Left ventricle myocardium inferior (tissue), 1 donor: ENCODE results near the gene RSRC1. TPM values are rescaled to one million over a fixed set of nuclear protein-coding genes. Genes with fewer than 3 reads are reported as not detected.
"Not testable (repeated sequence)": the region's sequence is repeated elsewhere in the genome, so short reads cannot be mapped to it uniquely, and the experiment has no call there.

Source experiments
- DNase-seq: peaks from one replicate; pipeline ENCODE4 v3.0.0-alpha.2; 2020
- H3K27ac ChIP-seq: fragments of 200-600 bp; replicated peaks from 2 replicates; pipeline ENCODE4 v1.8.0; 2021
- H3K27me3 ChIP-seq: fragments of 200-600 bp; 2 replicates; pipeline ENCODE4 v1.8.0; 2021; ENCODE audit warnings: low read depth
- H3K36me3 ChIP-seq: fragments of 200-600 bp; 2 replicates; pipeline ENCODE4 v1.8.0; 2021
- H3K4me1 ChIP-seq: fragments of 200-600 bp; 2 replicates; pipeline ENCODE4 v1.8.0; 2021
- H3K4me3 ChIP-seq: fragments of 200-600 bp; 2 replicates; pipeline ENCODE4 v1.8.0; 2021; ENCODE audit warnings: mild to moderate bottlenecking, moderate library complexity
- H3K9me3 ChIP-seq: fragments of 200-600 bp; replicated peaks from 2 replicates; pipeline ENCODE4 v1.8.0; 2021
- intact Hi-C: fragments of 100-400 bp; cut with micrococcal nuclease; formaldehyde crosslinking; loops from one replicate; pipeline ENCODE4 v1.11.0; 2022
- total RNA-seq: library from RNA; stranded (reverse); fragmentation: NEBNext Ultra II Directional; extraction: Animal tissue kit (Norgen Biotek cat#: 25700); gene quantifications from one replicate; pipeline ENCODE4 v1.2.1, GENCODE V29; 2021
- TF ChIP-seq, protein P1 (sequence below): fragments of 200-600 bp; IDR thresholded peaks from 2 replicates; pipeline ENCODE4 v1.8.0; 2021; ENCODE audit warnings: antibody characterized with exemption, mild to moderate bottlenecking, borderline replicate concordance
- donor health status: DM: no; HTN: yes; CAD: no; lungs with severe emphysema.

RSRC1 gene
- total RNA-seq, 1 donor from 2014 or later: 19.1 TPM

DNA sequence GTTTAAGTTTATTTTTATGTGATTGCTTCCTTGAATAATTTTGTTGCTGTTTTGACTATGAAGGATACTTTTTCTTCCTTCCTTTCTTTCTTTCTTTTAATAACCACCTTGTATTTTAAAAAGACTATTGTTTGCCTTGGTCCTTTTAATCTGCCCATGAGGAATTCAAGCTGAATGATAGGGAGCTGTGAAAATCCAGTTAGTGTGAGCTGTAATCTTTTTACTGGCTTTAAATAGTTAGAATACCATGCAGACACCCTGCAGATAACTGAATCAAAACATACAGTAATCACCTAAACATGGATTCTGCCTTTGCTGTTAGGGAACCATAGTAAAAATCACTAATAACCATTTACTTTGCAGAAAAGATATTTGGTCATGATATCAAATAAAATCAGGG lies 110.7 kb downstream of the RSRC1 start:
- Histone ChIP-seq H3K4me3 (no peak overlapping the region), H3K27me3 (no peaks in the 10 kb centered on the region), H3K4me1 (no peaks in the 10 kb centered on the region), H3K9me3 (no peaks in the 10 kb centered on the region), H3K36me3 (no peaks in the 10 kb centered on the region), H3K27ac (no peak overlapping the region)
- TF ChIP-seq, protein P1, sequence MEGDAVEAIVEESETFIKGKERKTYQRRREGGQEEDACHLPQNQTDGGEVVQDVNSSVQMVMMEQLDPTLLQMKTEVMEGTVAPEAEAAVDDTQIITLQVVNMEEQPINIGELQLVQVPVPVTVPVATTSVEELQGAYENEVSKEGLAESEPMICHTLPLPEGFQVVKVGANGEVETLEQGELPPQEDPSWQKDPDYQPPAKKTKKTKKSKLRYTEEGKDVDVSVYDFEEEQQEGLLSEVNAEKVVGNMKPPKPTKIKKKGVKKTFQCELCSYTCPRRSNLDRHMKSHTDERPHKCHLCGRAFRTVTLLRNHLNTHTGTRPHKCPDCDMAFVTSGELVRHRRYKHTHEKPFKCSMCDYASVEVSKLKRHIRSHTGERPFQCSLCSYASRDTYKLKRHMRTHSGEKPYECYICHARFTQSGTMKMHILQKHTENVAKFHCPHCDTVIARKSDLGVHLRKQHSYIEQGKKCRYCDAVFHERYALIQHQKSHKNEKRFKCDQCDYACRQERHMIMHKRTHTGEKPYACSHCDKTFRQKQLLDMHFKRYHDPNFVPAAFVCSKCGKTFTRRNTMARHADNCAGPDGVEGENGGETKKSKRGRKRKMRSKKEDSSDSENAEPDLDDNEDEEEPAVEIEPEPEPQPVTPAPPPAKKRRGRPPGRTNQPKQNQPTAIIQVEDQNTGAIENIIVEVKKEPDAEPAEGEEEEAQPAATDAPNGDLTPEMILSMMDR: no peak
- intact Hi-C loops: no loop called here
- no peak for DNase-seq

DNA sequence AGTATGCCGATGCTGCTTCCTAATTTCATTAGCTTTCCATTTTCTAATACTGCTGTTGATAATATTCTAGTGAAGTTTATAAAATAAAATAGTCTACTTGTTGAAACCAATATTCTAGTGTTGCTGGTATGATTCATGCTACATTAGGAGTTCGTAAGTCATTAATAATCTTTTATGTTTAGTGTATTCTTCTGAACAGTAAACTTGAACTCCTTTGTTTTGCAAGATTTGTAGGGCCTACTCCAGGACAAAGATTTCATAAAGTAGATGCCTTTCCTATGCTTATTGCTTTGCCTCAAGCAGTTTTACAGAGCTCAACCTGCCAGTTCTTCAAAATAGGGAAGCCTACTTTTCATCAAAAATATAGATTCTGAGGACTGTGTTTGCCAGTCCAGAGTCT lies 111.5 kb downstream of the RSRC1 start:
- Histone ChIP-seq H3K27ac (no peak overlapping the region), H3K4me3 (no peak overlapping the region), H3K36me3 (no peaks in the 10 kb centered on the region), H3K9me3 (no peaks in the 10 kb centered on the region), H3K4me1 (no peaks in the 10 kb centered on the region), H3K27me3 (no peaks in the 10 kb centered on the region)
- no peak for DNase-seq
- intact Hi-C loops: no loop called here
- TF ChIP-seq, protein P1: no peak

- no peaks in the 10 kb centered on the region for H3K9me3 ChIP-seq
- no peak overlapping the region for H3K4me3 ChIP-seq
- H3K36me3 ChIP-seq: no peaks in the 10 kb centered on the region
- intact Hi-C loops: no loop called here
- no peak overlapping the region for H3K27ac ChIP-seq
- TF ChIP-seq, protein P1: no peak
- H3K4me1 ChIP-seq: no peaks in the 10 kb centered on the region
- no peaks in the 10 kb centered on the region for H3K27me3 ChIP-seq
- no peak for DNase-seq
Measured at GRCh38 chr3:158226429-158226828, 116.5 kb downstream of the RSRC1 start.

DNA sequence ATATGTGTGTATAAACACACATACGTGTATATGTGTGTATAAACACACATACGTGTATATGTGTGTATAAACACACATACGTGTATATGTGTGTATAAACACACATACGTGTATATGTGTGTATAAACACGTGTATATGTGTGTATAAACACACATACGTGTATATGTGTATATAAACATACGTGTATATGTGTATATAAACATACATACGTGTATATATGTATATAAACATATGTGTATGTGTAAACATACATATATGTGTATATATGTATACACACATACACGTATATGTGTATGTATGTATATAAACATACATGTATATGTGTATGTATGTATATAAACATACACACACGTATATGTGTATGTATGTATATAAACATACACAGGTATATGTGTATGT lies 119.1 kb downstream of the RSRC1 start:
- DNase-seq, H3K36me3 ChIP-seq, H3K27ac ChIP-seq, H3K4me3 ChIP-seq, H3K9me3 ChIP-seq, H3K4me1 ChIP-seq, intact Hi-C loops, H3K27me3 ChIP-seq: not testable (repeated sequence)

DNA sequence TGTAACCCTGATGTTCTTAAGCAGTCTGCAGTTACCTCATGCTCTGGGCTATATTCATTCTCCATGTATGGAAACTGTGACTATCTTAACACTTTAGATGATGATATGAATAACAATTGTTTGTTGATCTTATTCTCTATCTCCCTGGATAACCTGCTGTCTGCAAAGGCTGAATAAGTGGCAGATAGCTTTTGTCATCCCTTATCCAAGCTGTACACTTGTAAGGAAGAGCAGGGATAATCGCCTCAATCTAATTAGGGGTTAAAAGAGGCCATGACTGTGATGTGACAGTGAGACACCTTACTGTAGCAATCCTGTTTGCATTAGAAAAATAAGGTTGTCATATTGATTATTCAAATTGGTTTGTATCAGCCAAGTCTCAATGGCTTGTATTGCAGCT lies 123.9 kb downstream of the RSRC1 start:
- intact Hi-C loops: no loop called here
- Histone ChIP-seq H3K9me3 (no peaks in the 10 kb centered on the region), H3K4me3 (no peak overlapping the region), H3K36me3 (peaks cover 6% of the 10 kb centered on the region), H3K4me1 (no peaks in the 10 kb centered on the region), H3K27me3 (no peaks in the 10 kb centered on the region), H3K27ac (no peak overlapping the region)
- TF ChIP-seq, protein P1: no peak
- no peak for DNase-seq

- DNase-seq: no peak
- Histone ChIP-seq H3K4me1 (peaks cover 8% of the 10 kb centered on the region), H3K9me3 (peaks cover 21% of the 10 kb centered on the region), H3K27me3 (no peaks in the 10 kb centered on the region), H3K27ac (no peak overlapping the region), H3K36me3 (peaks cover 5% of the 10 kb centered on the region), H3K4me3 (no peak overlapping the region)
- intact Hi-C loops: no loop called here
- TF ChIP-seq, protein P1: no peak
Measured at GRCh38 chr3:158244274-158244673, 134.4 kb downstream of the RSRC1 start.
